ENCODE data around the gene PTPRN. TPM values are rescaled to one million over a fixed set of nuclear protein-coding genes. Genes with fewer than 3 reads are reported as not detected.

Gene PTPRN
- total and polyA plus RNA-seq, 2 of the 8 experiments (the other 6 are each of a cell fraction or from before 2014, with no cell fraction given), result 5.4 to 8.2 TPM

- TF ChIP-seq FOSL1 (IDR thresholded peaks at IDR 0.05; ENCODE audit: insufficient read depth, low read depth, low read length) (no peak), POLR2A (IDR thresholded peaks at IDR 0.05; ENCODE audit: control extremely low read depth in 1 of 2, low read depth in 2 of 2, low read length in 2 of 2) (0 out of 3 replicates have a peak, but pooled peaks of 1 of the 2 experiments have one; percentile 37)
Measured at GRCh38 chr2:219249203-219249980, 59.8 kb downstream of the PTPRN start (continued).
